Measurements from ENCODE around the gene FIBCD1. TPM values are rescaled to one million over a fixed set of nuclear protein-coding genes. Genes with fewer than 3 reads are reported as not detected.

Gene FIBCD1
- total RNA-seq, 4 donors from 2014 or later: not detected

GRCh38 chr9:130899051-130899748, 39.8 kb downstream of the FIBCD1 start:
- H3K4me3 ChIP-seq: no peak overlapping the region
- H3K4me1 ChIP-seq: peaks cover 12 to 28% (median 16%) of the 10 kb centered on the region in 3 donors
- H3K27me3 ChIP-seq: peaks cover 0 to 80% (median 0%) of the 10 kb centered on the region in 4 donors
- TF ChIP-seq POLR2A (IDR thresholded peaks at IDR 0.05) (no peak), CTCF (IDR thresholded peaks at IDR 0.05) (no peak)
- intact Hi-C loops (cut with DNase I): no loop called here
- H3K36me3 ChIP-seq: no peaks in the 10 kb centered on the region
- DNase-seq: no peak
- no peaks in the 10 kb centered on the region for H3K9me3 ChIP-seq
- WGBS, 2 donors: 31% methylated on average over 6 of the region's 25 CpGs; no CpG with 5 or more reads in 1 of the 2 donors
- no peak overlapping the region for H3K27ac ChIP-seq

- intact Hi-C loops (cut with DNase I): no loop called here
- Histone ChIP-seq H3K4me3 (no peak overlapping the region), H3K27ac (no peak overlapping the region), H3K9me3 (no peaks in the 10 kb centered on the region), H3K4me1 (peaks cover 19 to 35% (median 22%) of the 10 kb centered on the region in 3 donors), H3K27me3 (peaks cover 0 to 73% (median 0%) of the 10 kb centered on the region in 4 donors), H3K36me3 (no peaks in the 10 kb centered on the region)
- TF ChIP-seq CTCF (IDR thresholded peaks at IDR 0.05): no peak
- TF ChIP-seq POLR2A (IDR thresholded peaks at IDR 0.05): no peak
- no peak for DNase-seq
- WGBS, 2 donors: 24 to 40% methylated on average over 3 of the region's 4 CpGs
Observed at GRCh38 chr9:130898552-130898852, 40.5 kb downstream of the FIBCD1 start.

- H3K4me3 ChIP-seq: no peak overlapping the region
- TF ChIP-seq CTCF (IDR thresholded peaks at IDR 0.05): no peak
- no peak for TF ChIP-seq POLR2A (IDR thresholded peaks at IDR 0.05)
- H3K27me3 ChIP-seq: peaks cover 0 to 68% (median 0%) of the 10 kb centered on the region in 4 donors
- WGBS, 2 donors: 40 to 80% methylated on average over 1 to 4 of the region's 29 CpGs
- H3K36me3 ChIP-seq: peaks cover 0 to 4% (median 0%) of the 10 kb centered on the region in 3 donors
- intact Hi-C loops (cut with DNase I): no loop called here
- no peak overlapping the region for H3K27ac ChIP-seq
- peaks cover 23 to 40% (median 26%) of the 10 kb centered on the region in 3 donors for H3K4me1 ChIP-seq
- no peak for DNase-seq
- no peaks in the 10 kb centered on the region for H3K9me3 ChIP-seq
Observed at GRCh38 chr9:130897848-130898551, 41.0 kb downstream of the FIBCD1 start.

- Histone ChIP-seq H3K4me1 (peaks cover 23 to 46% (median 26%) of the 10 kb centered on the region in 3 donors), H3K9me3 (no peaks in the 10 kb centered on the region), H3K4me3 (no peak overlapping the region), H3K36me3 (peaks cover 0 to 12% (median 0%) of the 10 kb centered on the region in 3 donors), H3K27ac (no peak overlapping the region), H3K27me3 (peaks cover 0 to 60% (median 0%) of the 10 kb centered on the region in 4 donors)
- no peak for DNase-seq
- TF ChIP-seq POLR2A (IDR thresholded peaks at IDR 0.05) (no peak), CTCF (IDR thresholded peaks at IDR 0.05) (no peak)
- intact Hi-C loops (cut with DNase I): no loop called here
- WGBS, 2 donors: 80 to 84% methylated on average over 2 to 3 of the region's 16 CpGs
Observed at GRCh38 chr9:130897105-130897751, 41.8 kb downstream of the FIBCD1 start.
